ENCODE data around the gene PRMT7. TPM values are rescaled to one million over a fixed set of nuclear protein-coding genes. Genes with fewer than 3 reads are reported as not detected.

PRMT7 gene
- total and polyA plus RNA-seq, 2 donors (not counting 1 experiment from before 2014, with no cell fraction given) = 76.9 to 80.4 TPM

DNA sequence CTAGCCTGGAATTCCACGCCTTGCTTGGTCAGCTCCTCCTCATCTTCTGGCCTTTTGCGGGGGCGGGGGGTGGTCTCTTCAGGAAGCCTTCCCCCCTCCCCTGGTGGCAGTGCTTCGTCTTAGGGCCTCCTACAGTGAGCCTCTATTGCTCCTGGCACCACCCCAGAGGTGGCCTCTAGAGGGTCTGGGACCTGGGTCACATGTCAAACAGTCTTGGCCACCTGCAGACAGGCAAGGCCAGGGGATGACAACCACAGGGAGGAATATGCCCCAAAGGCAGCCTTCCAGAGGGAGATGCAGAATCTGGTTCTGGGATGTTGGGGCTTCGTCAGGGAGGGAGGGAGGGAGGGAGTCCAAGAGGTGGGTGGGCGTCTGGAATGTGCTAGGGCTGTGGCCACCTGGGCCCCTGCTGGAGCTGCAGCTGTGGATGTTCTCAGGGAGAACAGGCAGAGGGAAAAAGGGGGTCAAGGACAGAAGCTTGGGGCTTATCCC, 86.9 kb downstream of the PRMT7 start:
- POLR2A ChIA-PET = no interaction called here
- H4K20me1 ChIP-seq (ENCODE audit: control insufficient read depth, insufficient read depth, low read length, poor library complexity, severe bottlenecking) = no peaks in the 10 kb centered on the region
- no peak overlapping the region for H3K27ac Mint-ChIP-seq

DNA sequence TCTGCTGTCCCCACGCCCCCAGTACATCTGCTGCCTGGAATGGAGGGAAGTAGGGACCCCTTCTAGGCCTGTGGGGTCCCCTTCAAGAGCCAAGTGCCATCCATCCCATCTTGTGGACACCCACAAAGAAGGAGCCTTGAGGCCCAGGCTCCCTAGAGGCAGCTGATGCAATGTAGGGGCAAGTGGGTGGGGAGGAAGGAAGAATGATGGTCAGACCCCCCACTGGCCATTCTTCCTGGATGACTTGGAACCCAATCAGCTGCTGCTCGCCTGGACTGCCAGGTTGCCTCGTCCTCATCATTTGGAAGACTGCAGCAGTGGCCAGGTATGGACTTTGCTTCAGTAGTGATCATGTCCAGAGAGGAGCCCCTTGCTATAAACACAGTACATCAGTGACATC, 88.6 kb downstream of the PRMT7 start:
- Histone ChIP-seq H3K27me3 (replicated peaks in 1 of 4; ENCODE audit: control extremely low read depth in 1 of 4, control insufficient read depth in 3 of 4, insufficient read depth in 4 of 4, low read length in 3 of 4) (no peaks in the 10 kb centered on the region), H3K4me3 (ENCODE audit: control extremely low read depth in 1 of 5, extremely low read depth in 1 of 5, insufficient read depth in 1 of 5, low read depth in 2 of 5, low read length in 4 of 5) (no peak overlapping the region), H3K4me2 (replicated peaks; ENCODE audit: low read depth, low read length, poor library complexity, severe bottlenecking) (no peak overlapping the region), H3K9ac (ENCODE audit: low read length) (no peak overlapping the region), H3K79me2 (ENCODE audit: control insufficient read depth, insufficient read depth, low read length) (no peaks in the 10 kb centered on the region), H3K9me3 (ENCODE audit: control extremely low read depth in 1 of 3, control insufficient read depth in 2 of 3, insufficient read depth in 1 of 3, low read length in 2 of 3) (no peaks in the 10 kb centered on the region), H3K4me1 (ENCODE audit: control insufficient read depth in 2 of 2, insufficient read depth in 2 of 2, low read length in 2 of 2) (no peaks in the 10 kb centered on the region), H3K36me3 (replicated peaks in 1 of 2; ENCODE audit: control extremely low read depth in 1 of 2, control insufficient read depth in 1 of 2, extremely low read depth in 1 of 2, insufficient read depth in 2 of 2, low read length in 1 of 2) (no peaks in the 10 kb centered on the region), H2AFZ (ENCODE audit: insufficient read depth, low read depth, low read length, poor library complexity, severe bottlenecking) (no peak overlapping the region), H4K20me1 (ENCODE audit: control insufficient read depth, insufficient read depth, low read length, poor library complexity, severe bottlenecking) (no peaks in the 10 kb centered on the region), H3K27ac (ENCODE audit: low read length in 2 of 2) (no peak overlapping the region)
- peaks cover 2% of the 10 kb centered on the region for H3K4me1 Mint-ChIP-seq
- H3K27ac Mint-ChIP-seq = no peak overlapping the region
- ATAC-seq (ENCODE audit: low read depth) (no peak), DNase-seq (no peak)
- H3K4me3 Mint-ChIP-seq = no peak overlapping the region
- WGBS (ENCODE audit: insufficient coverage) = 90% methylated on average over 3 of the region's 3 CpGs
- POLR2A ChIA-PET = no interaction called here
- H3K9me3 Mint-ChIP-seq (ENCODE audit: insufficient read depth) = no peaks in the 10 kb centered on the region
- CTCF ChIA-PET = interaction anchor here (1.5 to 2.7 kb wide), 3 partner anchors 9 to 122 kb away, joined by 3 to 12 read pairs (median 12); no protein-coding TSS in a partner anchor
- no peak for TF ChIP-seq EZH2 (IDR thresholded peaks at IDR 0.05; ENCODE audit: borderline replicate concordance, insufficient read depth, low read depth, low read length, poor library complexity, severe bottlenecking)
- TF ChIP-seq, protein P1, sequence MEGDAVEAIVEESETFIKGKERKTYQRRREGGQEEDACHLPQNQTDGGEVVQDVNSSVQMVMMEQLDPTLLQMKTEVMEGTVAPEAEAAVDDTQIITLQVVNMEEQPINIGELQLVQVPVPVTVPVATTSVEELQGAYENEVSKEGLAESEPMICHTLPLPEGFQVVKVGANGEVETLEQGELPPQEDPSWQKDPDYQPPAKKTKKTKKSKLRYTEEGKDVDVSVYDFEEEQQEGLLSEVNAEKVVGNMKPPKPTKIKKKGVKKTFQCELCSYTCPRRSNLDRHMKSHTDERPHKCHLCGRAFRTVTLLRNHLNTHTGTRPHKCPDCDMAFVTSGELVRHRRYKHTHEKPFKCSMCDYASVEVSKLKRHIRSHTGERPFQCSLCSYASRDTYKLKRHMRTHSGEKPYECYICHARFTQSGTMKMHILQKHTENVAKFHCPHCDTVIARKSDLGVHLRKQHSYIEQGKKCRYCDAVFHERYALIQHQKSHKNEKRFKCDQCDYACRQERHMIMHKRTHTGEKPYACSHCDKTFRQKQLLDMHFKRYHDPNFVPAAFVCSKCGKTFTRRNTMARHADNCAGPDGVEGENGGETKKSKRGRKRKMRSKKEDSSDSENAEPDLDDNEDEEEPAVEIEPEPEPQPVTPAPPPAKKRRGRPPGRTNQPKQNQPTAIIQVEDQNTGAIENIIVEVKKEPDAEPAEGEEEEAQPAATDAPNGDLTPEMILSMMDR (IDR thresholded peaks at IDR 0.05) = no peak
- H3K27me3 Mint-ChIP-seq = no peaks in the 10 kb centered on the region
- intact Hi-C loops (cut with micrococcal nuclease) = no loop called here

More for the DNA sequence above, 86.9 kb downstream of the PRMT7 start:
- Histone ChIP-seq H3K9me3 (ENCODE audit: control extremely low read depth in 1 of 3, control insufficient read depth in 2 of 3, insufficient read depth in 1 of 3, low read length in 2 of 3) (no peaks in the 10 kb centered on the region), H3K9ac (ENCODE audit: low read length) (no peak overlapping the region), H2AFZ (ENCODE audit: insufficient read depth, low read depth, low read length, poor library complexity, severe bottlenecking) (no peak overlapping the region), H3K27ac (ENCODE audit: low read length in 2 of 2) (no peak overlapping the region), H3K79me2 (ENCODE audit: control insufficient read depth, insufficient read depth, low read length) (no peaks in the 10 kb centered on the region), H3K4me3 (ENCODE audit: control extremely low read depth in 1 of 5, extremely low read depth in 1 of 5, insufficient read depth in 1 of 5, low read depth in 2 of 5, low read length in 4 of 5) (no peak overlapping the region), H3K4me1 (ENCODE audit: control insufficient read depth in 2 of 2, insufficient read depth in 2 of 2, low read length in 2 of 2) (no peaks in the 10 kb centered on the region), H3K27me3 (replicated peaks in 1 of 4; ENCODE audit: control extremely low read depth in 1 of 4, control insufficient read depth in 3 of 4, insufficient read depth in 4 of 4, low read length in 3 of 4) (no peaks in the 10 kb centered on the region), H3K36me3 (replicated peaks in 1 of 2; ENCODE audit: control extremely low read depth in 1 of 2, control insufficient read depth in 1 of 2, extremely low read depth in 1 of 2, insufficient read depth in 2 of 2, low read length in 1 of 2) (no peaks in the 10 kb centered on the region), H3K4me2 (replicated peaks; ENCODE audit: low read depth, low read length, poor library complexity, severe bottlenecking) (no peak overlapping the region)
- CTCF ChIA-PET = interaction anchor here (1.0 to 2.8 kb wide), 6 partner anchors 10 to 129 kb away, joined by 3 to 10 read pairs (median 4); no protein-coding TSS in a partner anchor
- Mint-ChIP-seq H3K9me3 (ENCODE audit: insufficient read depth) (no peaks in the 10 kb centered on the region), H3K4me3 (no peak overlapping the region), H3K4me1 (peaks cover 2% of the 10 kb centered on the region), H3K27me3 (no peaks in the 10 kb centered on the region)
- TF ChIP-seq EZH2 (IDR thresholded peaks at IDR 0.05; ENCODE audit: borderline replicate concordance, insufficient read depth, low read depth, low read length, poor library complexity, severe bottlenecking) = no peak
- TF ChIP-seq, protein P1 (IDR thresholded peaks at IDR 0.05) = no peak
- ATAC-seq (ENCODE audit: low read depth) = no peak
- DNase-seq = no peak
- WGBS (ENCODE audit: insufficient coverage) = 94% methylated on average over 4 of the region's 6 CpGs
- intact Hi-C loops (cut with micrococcal nuclease) = no loop called here
